Gastroesophageal sphincter (tissue), 4 donors: Measurements from ENCODE around the gene OGFRL1. TPM values are rescaled to one million over a fixed set of nuclear protein-coding genes. Genes with fewer than 3 reads are reported as not detected.

Source experiments
- ATAC-seq: fragments of 150-250 bp; one replicate; pipeline ENCODE4 v1.9.1; 2016; ENCODE audit warnings: mild to moderate bottlenecking, moderate library complexity
- H3K27ac ChIP-seq, 4 donors: fragments of 200-600 bp; sonication (generic) in 3 of 4; 1 replicate in 3 of 4; 2 replicates in 1 of 4; pipeline ENCODE4 v1.5.1; 2016 to 2019
- H3K27me3 ChIP-seq: fragments of 200-600 bp; sonication (generic); one replicate; pipeline ENCODE4 v1.5.1; 2019
- H3K36me3 ChIP-seq, 2 donors: fragments of 200-600 bp; sonication (generic); one replicate each; pipeline ENCODE4 v1.5.1; 2019; ENCODE audit warnings: control low read depth in 1 of 2
- H3K4me1 ChIP-seq, 3 donors: fragments of 200-600 bp; sonication (generic); 1 replicate in 2 of 3; 2 replicates in 1 of 3; pipeline ENCODE4 v1.5.1; 2016 to 2019; ENCODE audit warnings: control low read depth in 2 of 3
- H3K4me3 ChIP-seq, 2 donors: fragments of 200-600 bp; sonication (generic); one replicate each; pipeline ENCODE4 v1.5.1; 2019; ENCODE audit warnings: mild to moderate bottlenecking in 1 of 2, moderate library complexity in 1 of 2
- H3K9me3 ChIP-seq, 3 donors: fragments of 200-600 bp; sonication (generic); one replicate each; pipeline ENCODE4 v1.5.1; 2017 to 2019; ENCODE audit warnings: control low read depth in 2 of 3
- CTCF ChIP-seq, 4 experiments: fragments of 200-600 bp in 2 of 4; fragments of 450-650 bp in 2 of 4; sonication (generic) in 1 of 4; IDR thresholded peaks; one replicate each; pipeline ENCODE4 v1.5.1; 2017 to 2019; ENCODE audit warnings: antibody characterized with exemption in 4 of 4, mild to moderate bottlenecking in 2 of 4, moderate library complexity in 2 of 4
- EP300 ChIP-seq: sonication (generic); formaldehyde crosslinking; IDR thresholded peaks from one replicate; pipeline ENCODE4 v1.6.1; 2017; ENCODE audit warnings: antibody characterized with exemption, mild to moderate bottlenecking
- POLR2A ChIP-seq, 2 donors: fragments of 450-650 bp; IDR thresholded peaks; one replicate each; pipeline ENCODE4 v1.6.1; 2017; ENCODE audit warnings: antibody characterized with exemption in 2 of 2, mild to moderate bottlenecking in 2 of 2, moderate library complexity in 1 of 2
- POLR2AphosphoS5 ChIP-seq: sonication (generic); formaldehyde crosslinking; IDR thresholded peaks from one replicate; pipeline ENCODE4 v1.6.1; 2017; ENCODE audit warnings: antibody characterized with exemption
- WGBS, 2 donors: methylation state at CpG; one replicate each; pipeline ENCODE4 v1.1.5; 2018; ENCODE audit warnings: low coverage in 1 of 2; 5-methylcytosine and 5-hydroxymethylcytosine counted together
- total RNA-seq, 4 donors: library from RNA; depleted of rRNA; stranded (reverse); fragments of >200 nt; gene quantifications; one replicate each; pipeline ENCODE4 v1.1.0, GENCODE V29; 2016

The OGFRL1 gene
- total RNA-seq, 4 donors from 2014 or later: 29.0 to 52.3 (median 46.5) TPM

GRCh38 chr6:71268735-71269437 lies 19.7 kb upstream of the OGFRL1 start:
- ATAC-seq: no peak
- no peak overlapping the region for H3K4me3 ChIP-seq
- no peaks in the 10 kb centered on the region for H3K36me3 ChIP-seq
- H3K27ac ChIP-seq: no peak overlapping the region
- H3K27me3 ChIP-seq: no peaks in the 10 kb centered on the region
- WGBS, 2 donors: 60 to 77% methylated on average over 1 of the region's 3 CpGs
- H3K9me3 ChIP-seq: peaks cover 0 to 12% (median 0%) of the 10 kb centered on the region in 3 donors
- TF ChIP-seq POLR2A (IDR thresholded peaks at IDR 0.05) (no peak), CTCF (IDR thresholded peaks at IDR 0.05) (no peak), EP300 (no peak), POLR2AphosphoS5 (no peak)
- H3K4me1 ChIP-seq: no peaks in the 10 kb centered on the region

- ATAC-seq: no peak
- Histone ChIP-seq H3K27ac (no peak overlapping the region), H3K36me3 (no peaks in the 10 kb centered on the region), H3K27me3 (no peaks in the 10 kb centered on the region), H3K4me3 (no peak overlapping the region), H3K4me1 (no peaks in the 10 kb centered on the region), H3K9me3 (no peaks in the 10 kb centered on the region)
- TF ChIP-seq POLR2AphosphoS5 (no peak), CTCF (IDR thresholded peaks at IDR 0.05) (no peak), POLR2A (IDR thresholded peaks at IDR 0.05) (no peak), EP300 (no peak)
- WGBS, 2 donors: 67 to 80% methylated on average over 1 to 2 of the region's 3 CpGs
Measured at GRCh38 chr6:71277926-71278600, 10.5 kb upstream of the OGFRL1 start.

- H3K27me3 ChIP-seq: no peaks in the 10 kb centered on the region
- H3K36me3 ChIP-seq: no peaks in the 10 kb centered on the region
- no peak for ATAC-seq
- 87% methylated on average over 2 of the region's 2 CpGs; no CpG with 5 or more reads in 1 of the 2 donors for WGBS, 2 donors
- TF ChIP-seq POLR2AphosphoS5: no peak
- TF ChIP-seq CTCF (IDR thresholded peaks at IDR 0.05): no peak
- no peak for TF ChIP-seq EP300
- TF ChIP-seq POLR2A (IDR thresholded peaks at IDR 0.05): no peak
- H3K4me3 ChIP-seq: no peak overlapping the region
- no peaks in the 10 kb centered on the region for H3K9me3 ChIP-seq
- H3K27ac ChIP-seq: no peak overlapping the region
- peaks cover 0 to 4% (median 0%) of the 10 kb centered on the region in 3 donors for H3K4me1 ChIP-seq
Measured at GRCh38 chr6:71279321-71279720, 9.3 kb upstream of the OGFRL1 start.

- Histone ChIP-seq H3K9me3 (no peaks in the 10 kb centered on the region), H3K4me1 (peaks cover 0 to 9% (median 0%) of the 10 kb centered on the region in 3 donors), H3K27me3 (no peaks in the 10 kb centered on the region), H3K4me3 (no peak overlapping the region), H3K27ac (no peak overlapping the region), H3K36me3 (no peaks in the 10 kb centered on the region)
- WGBS, 2 donors: 47 to 77% methylated on average over 4 of the region's 4 CpGs
- TF ChIP-seq POLR2A (IDR thresholded peaks at IDR 0.05) (no peak), EP300 (no peak), CTCF (IDR thresholded peaks at IDR 0.05) (no peak), POLR2AphosphoS5 (no peak)
- no peak for ATAC-seq
Measured at GRCh38 chr6:71279740-71280139, 8.9 kb upstream of the OGFRL1 start.

GRCh38 chr6:71280701-71281100 lies 7.9 kb upstream of the OGFRL1 start:
- H3K9me3 ChIP-seq: no peaks in the 10 kb centered on the region
- no peaks in the 10 kb centered on the region for H3K36me3 ChIP-seq
- peaks cover 0 to 16% (median 0%) of the 10 kb centered on the region in 3 donors for H3K4me1 ChIP-seq
- H3K27ac ChIP-seq: no peak overlapping the region
- H3K27me3 ChIP-seq: no peaks in the 10 kb centered on the region
- WGBS, 2 donors: 89 to 93% methylated on average over 2 of the region's 2 CpGs
- H3K4me3 ChIP-seq: no peak overlapping the region
- ATAC-seq: no peak
- TF ChIP-seq CTCF (IDR thresholded peaks at IDR 0.05) (no peak), POLR2A (IDR thresholded peaks at IDR 0.05) (no peak), EP300 (no peak), POLR2AphosphoS5 (no peak)
